H1 (cell line): ENCODE data around the gene TSTD2. TPM values are rescaled to one million over a fixed set of nuclear protein-coding genes. Genes with fewer than 3 reads are reported as not detected.

Experiments
- CTCF ChIA-PET: fragments of 300-600 bp; sonication (Branson Sonifier 250); formaldehyde crosslinking; loops from one replicate; lab custom pipeline; 2021; ENCODE audit not compliant: partially characterized antibody; lab: Charles Lee
- POLR2A ChIA-PET: fragments of 300-600 bp; sonication (Branson Sonifier 250); formaldehyde crosslinking; loops from one replicate; lab custom pipeline; 2021; ENCODE audit warnings: inconsistent platforms; ENCODE audit not compliant: partially characterized antibody; lab: Charles Lee
- DNase-seq, 2 experiments: peaks; one replicate each; pipeline versions ENCODE4 v3.0.0 to v3.0.0-alpha.2; 2010 to 2022; ENCODE audit warnings: low spot score in 2 of 2, low read depth in 1 of 2, mixed read lengths in 1 of 2
- FAIRE-seq: peaks from 2 replicates; lab custom pipeline; 2011; peaks lifted over from hg19 to GRCh38; lab: Jason Lieb, UNC
- H2AFZ ChIP-seq: 2 replicates; pipeline ENCODE4 v1.8.1; 2012; ENCODE audit warnings: low read length, inconsistent platforms
- H2AK5ac ChIP-seq: 2 replicates; pipeline ENCODE4 v1.6.1; 2013; ENCODE audit warnings: low read depth, low read length
- H2BK120ac ChIP-seq: replicated peaks from 2 replicates; pipeline ENCODE3; 2013; ENCODE audit warnings: low read depth, low read length, inconsistent platforms
- H2BK12ac ChIP-seq: 2 replicates; pipeline ENCODE4 v1.6.1; 2013; ENCODE audit warnings: low read depth, low read length
- H2BK15ac ChIP-seq: 2 replicates; pipeline ENCODE4 v1.6.1; 2013; ENCODE audit warnings: low read length
- H2BK20ac ChIP-seq: 2 replicates; pipeline ENCODE4 v1.6.1; 2013; ENCODE audit warnings: low read length
- H2BK5ac ChIP-seq: 2 replicates; pipeline ENCODE4 v1.6.1; 2013; ENCODE audit warnings: low read depth, low read length
- H3K14ac ChIP-seq: 2 replicates; pipeline ENCODE4 v1.6.1; 2013; ENCODE audit warnings: inconsistent platforms; ENCODE audit not compliant: insufficient read length
- H3K18ac ChIP-seq: 2 replicates; pipeline ENCODE4 v1.6.1; 2013; ENCODE audit warnings: low read length; ENCODE audit errors: extremely low read depth
- H3K23ac ChIP-seq: 2 replicates; pipeline ENCODE4 v1.6.1; 2013; ENCODE audit warnings: inconsistent platforms; ENCODE audit not compliant: insufficient read length
- H3K23me2 ChIP-seq: 2 replicates; pipeline ENCODE4 v1.6.1; 2013; ENCODE audit warnings: low read depth, low read length
- H3K27ac ChIP-seq: 2 replicates; pipeline ENCODE4 v1.6.1; 2011; ENCODE audit warnings: low read depth, low read length, inconsistent platforms
- H3K27me3 ChIP-seq, 4 experiments: replicated peaks in 1 of 4; 1 replicate in 1 of 4; 2 replicates in 3 of 4; pipeline versions ENCODE4 v1.6.1 to v1.8.1; 2011 to 2013; ENCODE audit warnings: low read length in 3 of 4, mild to moderate bottlenecking in 3 of 4, inconsistent platforms in 2 of 4, mixed read lengths in 2 of 4, moderate library complexity in 1 of 4; ENCODE audit not compliant: control insufficient read depth in 3 of 4, insufficient read depth in 3 of 4; ENCODE audit errors: extremely low read depth in 1 of 4
- H3K36me3 ChIP-seq, 4 experiments: 2 replicates each; pipeline versions ENCODE4 v1.6.1 to v1.8.1; 2011 to 2013; ENCODE audit warnings: mild to moderate bottlenecking in 4 of 4, low read length in 3 of 4, moderate library complexity in 2 of 4, control low read depth in 1 of 4, inconsistent platforms in 1 of 4; ENCODE audit not compliant: insufficient read depth in 4 of 4, control insufficient read depth in 2 of 4
- H3K4ac ChIP-seq: replicated peaks from 2 replicates; pipeline ENCODE3; 2013; ENCODE audit warnings: low read length, low read depth, mixed read lengths, inconsistent platforms; ENCODE audit not compliant: insufficient read length
- H3K4me1 ChIP-seq, 4 experiments: replicated peaks in 1 of 4; 1 replicate in 1 of 4; 2 replicates in 3 of 4; pipeline versions ENCODE4 v1.6.1 to v1.8.1; 2011 to 2013; ENCODE audit warnings: low read length in 3 of 4, inconsistent platforms in 2 of 4, mixed read lengths in 1 of 4; ENCODE audit not compliant: insufficient read depth in 4 of 4, control insufficient read depth in 3 of 4
- H3K4me2 ChIP-seq, 2 experiments: 2 replicates each; pipeline versions ENCODE4 v1.6.1 to v1.8.1; 2011 to 2013; ENCODE audit warnings: low read depth in 2 of 2, low read length in 2 of 2, control low read depth in 1 of 2, inconsistent platforms in 1 of 2, mild to moderate bottlenecking in 1 of 2; ENCODE audit not compliant: insufficient read depth in 1 of 2
- H3K4me3 ChIP-seq, 4 experiments: fragments of 200-600, 300-600 bp in 1 of 4; sonication (generic), shearing (Covaris generic), sonication (Bioruptor Twin) in 1 of 4; 2 replicates each; pipeline versions ENCODE4 v1.5.1 to v1.8.1; 2011 to 2016; ENCODE audit warnings: low read length in 4 of 4, low read depth in 3 of 4, control low read depth in 2 of 4, inconsistent platforms in 2 of 4, mild to moderate bottlenecking in 2 of 4, mixed read lengths in 1 of 4, moderate library complexity in 1 of 4; ENCODE audit not compliant: insufficient read depth in 2 of 4; ENCODE audit errors: extremely low read depth in 1 of 4
- H3K56ac ChIP-seq: replicated peaks from 2 replicates; pipeline ENCODE3; 2013; ENCODE audit warnings: low read depth, mild to moderate bottlenecking, mixed read lengths, low read length, inconsistent platforms; ENCODE audit not compliant: insufficient read length
- H3K79me1 ChIP-seq: 2 replicates; pipeline ENCODE4 v1.6.1; 2013; ENCODE audit warnings: low read depth, low read length, control low read depth
- H3K79me2 ChIP-seq, 2 experiments: 2 replicates each; pipeline versions ENCODE4 v1.6.1 to v1.8.1; 2012 to 2013; ENCODE audit warnings: low read length in 2 of 2, mild to moderate bottlenecking in 2 of 2, inconsistent platforms in 1 of 2; ENCODE audit not compliant: insufficient read depth in 2 of 2, control insufficient read depth in 1 of 2
- H3K9ac ChIP-seq, 4 experiments: replicated peaks in 1 of 4; 1 replicate in 1 of 4; 2 replicates in 3 of 4; pipeline versions ENCODE4 v1.6.1 to v1.8.1; 2011 to 2013; ENCODE audit warnings: low read depth in 3 of 4, low read length in 3 of 4, control low read depth in 2 of 4, mild to moderate bottlenecking in 2 of 4, moderate library complexity in 2 of 4, inconsistent platforms in 1 of 4; ENCODE audit errors: extremely low read depth in 1 of 4
- H3K9me3 ChIP-seq, 2 experiments: 2 replicates each; pipeline versions ENCODE4 v1.6.1 to v1.8.1; 2012 to 2013; ENCODE audit warnings: mild to moderate bottlenecking in 2 of 2, moderate library complexity in 2 of 2, control low read depth in 1 of 2, inconsistent platforms in 1 of 2, low read depth in 1 of 2, low read length in 1 of 2, mixed read lengths in 1 of 2; ENCODE audit not compliant: insufficient read depth in 2 of 2
- H4K20me1 ChIP-seq, 2 experiments: replicated peaks in 1 of 2; 2 replicates each; pipeline versions ENCODE3 to v1.8.1; 2011 to 2013; ENCODE audit warnings: inconsistent platforms in 2 of 2, low read length in 2 of 2, mild to moderate bottlenecking in 1 of 2; ENCODE audit not compliant: insufficient read depth in 2 of 2, control insufficient read depth in 1 of 2
- H4K5ac ChIP-seq: 2 replicates; pipeline ENCODE4 v1.6.1; 2013; ENCODE audit warnings: low read length, low read depth, mixed read lengths, inconsistent platforms; ENCODE audit not compliant: insufficient read length
- H4K8ac ChIP-seq: 2 replicates; pipeline ENCODE4 v1.8.0; 2013; ENCODE audit warnings: mild to moderate bottlenecking, moderate library complexity, low read length, inconsistent platforms; ENCODE audit not compliant: insufficient read depth; ENCODE audit errors: extremely low read depth
- H4K91ac ChIP-seq: replicated peaks from 2 replicates; pipeline ENCODE3; 2013; ENCODE audit warnings: low read length, mixed read lengths, inconsistent platforms; ENCODE audit not compliant: insufficient read length
- ASH2L ChIP-seq: fragments of 200-600, 300-600 bp; sonication (generic); IDR thresholded peaks from one replicate; pipeline ENCODE4 v1.7.1; 2017; ENCODE audit warnings: low read length
- BRCA1 ChIP-seq: IDR thresholded peaks from 2 replicates; pipeline ENCODE4 v1.6.1; 2012; ENCODE audit warnings: low read depth, low read length, improper control_type of control experiment
- CHD1 ChIP-seq: IDR thresholded peaks from 2 replicates; pipeline ENCODE4 v1.6.1; 2012; ENCODE audit warnings: low read depth, low read length, improper control_type of control experiment
- CTBP2 ChIP-seq: IDR thresholded peaks from 2 replicates; pipeline ENCODE4 v1.7.0; 2011; ENCODE audit warnings: borderline replicate concordance, mild to moderate bottlenecking, moderate library complexity, mixed read lengths, low read length; ENCODE audit not compliant: insufficient read depth, insufficient read length
- EGR1 ChIP-seq: IDR thresholded peaks from 2 replicates; pipeline ENCODE4 v1.6.1; 2011; ENCODE audit warnings: low read depth, low read length, borderline replicate concordance
- GABPA ChIP-seq: IDR thresholded peaks from 2 replicates; pipeline ENCODE4 v1.6.1; 2011; ENCODE audit warnings: mild to moderate bottlenecking, low read length, moderate library complexity, borderline replicate concordance; ENCODE audit not compliant: insufficient read depth
- GTF2F1 ChIP-seq: IDR thresholded peaks from 2 replicates; pipeline ENCODE4 v1.6.1; 2012; ENCODE audit warnings: low read depth, low read length, improper control_type of control experiment, borderline replicate concordance
- KDM4A ChIP-seq: IDR thresholded peaks from one replicate; pipeline ENCODE4 v1.7.1; 2012; ENCODE audit warnings: low read depth, mild to moderate bottlenecking, moderate library complexity, low read length, inconsistent platforms; ENCODE audit not compliant: severe bottlenecking
- MAFK ChIP-seq: IDR thresholded peaks from 2 replicates; pipeline ENCODE4 v1.6.1; 2012; ENCODE audit warnings: low read depth, mild to moderate bottlenecking, improper control_type of control experiment, low read length
- POLR2AphosphoS5 ChIP-seq: IDR thresholded peaks from 2 replicates; pipeline ENCODE4 v1.6.1; 2011; ENCODE audit warnings: low read depth, low read length
- POU5F1 ChIP-seq: IDR thresholded peaks from 2 replicates; pipeline ENCODE4 v1.6.1; 2011; ENCODE audit warnings: low read depth, mild to moderate bottlenecking, low read length, moderate library complexity
- SIRT6 ChIP-seq: IDR thresholded peaks from one replicate; pipeline ENCODE4 v1.7.1; 2012; ENCODE audit warnings: low read length, inconsistent platforms
- SUZ12 ChIP-seq: fragments of 200-600 bp; sonication (generic); IDR thresholded peaks from 2 replicates; pipeline ENCODE4 v1.6.1; 2012; ENCODE audit warnings: mild to moderate bottlenecking, inconsistent platforms, low read length, moderate library complexity, mixed read lengths
- WGBS, 2 experiments: shearing (Covaris generic) in 1 of 2; methylation state at CpG; one replicate each; pipeline versions ENCODE4 v1.1.6 to v1.1.7; 2013 to 2015; ENCODE audit warnings: low lambda C conversion rate in 2 of 2, mixed read lengths in 2 of 2, inconsistent platforms in 1 of 2, low coverage in 1 of 2, missing lambda C conversion rate in 1 of 2; ENCODE audit not compliant: insufficient replicate concordance in 2 of 2, insufficient coverage in 1 of 2, insufficient read length in 1 of 2; ENCODE audit errors: extremely low coverage in 1 of 2, missing lambda C conversion rate in 1 of 2; 5-methylcytosine and 5-hydroxymethylcytosine counted together
- polyA plus RNA-seq, 7 experiments: library from polyadenylated mRNA; depleted of rRNA in 3 of 7; stranded (reverse) in 5 of 7; unstranded in 2 of 7; fragments of >200 nt in 5 of 7; fragments of 200-250 nt in 2 of 7; gene quantifications; 1 replicate in 5 of 7; 2 replicates in 1 of 7; 4 replicates in 1 of 7; pipeline versions ENCODE4 v1.2.1 to v1.2.3, GENCODE V29; 2011 to 2013; ENCODE audit warnings: missing spikeins in 2 of 7, mixed read lengths in 2 of 7
- total RNA-seq: library from RNA; stranded (reverse); fragmentation: NEBNext Ultra II Directional; extraction: Animal tissue kit (Norgen Biotek cat#: 25700); gene quantifications from 2 replicates; pipeline ENCODE4 v1.2.1, GENCODE V29; 2021
- TF ChIP-seq, protein P1 (sequence below): IDR thresholded peaks from 2 replicates; pipeline ENCODE4 v1.6.1; 2011; ENCODE audit warnings: low read depth, mild to moderate bottlenecking, low read length; ENCODE audit not compliant: insufficient read depth

TSTD2 gene
- total and polyA plus RNA-seq, 2 of the 8 experiments (the other 6 are each of a cell fraction or from before 2014, with no cell fraction given): 16.1 to 17.5 TPM

DNA sequence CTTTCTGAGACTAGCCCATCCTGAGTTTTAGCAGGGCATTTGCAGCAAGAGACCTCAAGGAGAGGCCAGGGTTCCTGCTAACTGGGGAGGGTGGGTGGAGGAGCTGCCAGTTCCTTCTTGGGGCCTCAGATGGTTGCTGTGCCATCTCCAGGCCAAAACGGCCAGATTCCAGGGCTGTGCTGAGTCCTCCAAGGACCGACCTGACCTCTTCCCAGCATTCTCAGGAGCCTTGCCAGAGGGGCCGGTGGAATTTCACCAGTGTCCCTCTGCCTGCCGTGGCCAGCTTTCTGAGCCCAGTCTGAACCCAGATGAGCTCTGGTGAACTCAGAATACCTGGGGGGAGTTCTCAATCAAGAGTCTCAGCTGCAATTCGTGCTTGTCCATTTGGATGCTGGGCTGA lies 54.3 kb downstream of the TSTD2 start:
- no peaks in the 10 kb centered on the region for H3K4me1 ChIP-seq
- TF ChIP-seq ASH2L: no peak
- TF ChIP-seq CTBP2: no peak
- TF ChIP-seq POU5F1: no peak
- no peak for TF ChIP-seq SUZ12
- TF ChIP-seq GABPA: no peak
- TF ChIP-seq, protein P1, sequence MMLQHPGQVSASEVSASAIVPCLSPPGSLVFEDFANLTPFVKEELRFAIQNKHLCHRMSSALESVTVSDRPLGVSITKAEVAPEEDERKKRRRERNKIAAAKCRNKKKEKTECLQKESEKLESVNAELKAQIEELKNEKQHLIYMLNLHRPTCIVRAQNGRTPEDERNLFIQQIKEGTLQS: no peak
- TF ChIP-seq SIRT6: no peak
- TF ChIP-seq EGR1: no peak
- no peak for TF ChIP-seq KDM4A
- no peak for TF ChIP-seq CHD1
- no peak for TF ChIP-seq GTF2F1
- no peak for TF ChIP-seq MAFK
- TF ChIP-seq BRCA1: no peak
- TF ChIP-seq POLR2AphosphoS5: no peak

More for the DNA sequence above, 54.3 kb downstream of the TSTD2 start:
- no peaks in the 10 kb centered on the region for H3K36me3 ChIP-seq
- no peak overlapping the region for H2BK20ac ChIP-seq
- no peaks in the 10 kb centered on the region for H3K27me3 ChIP-seq
- H3K4ac ChIP-seq: no peak overlapping the region
- H2AK5ac ChIP-seq: no peak overlapping the region
- H2BK120ac ChIP-seq: no peak overlapping the region
- no peak overlapping the region for H2BK5ac ChIP-seq
- H3K9ac ChIP-seq: no peak overlapping the region
- no peak overlapping the region for H4K8ac ChIP-seq
- no peak overlapping the region for H2AFZ ChIP-seq
- H3K9me3 ChIP-seq: no peaks in the 10 kb centered on the region; a peak in 1 of 4 replicates
- H4K91ac ChIP-seq: no peak overlapping the region
- no peak overlapping the region for H3K14ac ChIP-seq
- no peaks in the 10 kb centered on the region for H3K79me1 ChIP-seq
- H3K56ac ChIP-seq: no peak overlapping the region
- H3K4me2 ChIP-seq: no peak overlapping the region
- DNase-seq (no peak), FAIRE-seq (no peak)
- H3K18ac ChIP-seq: no peak overlapping the region
- ChIA-PET CTCF (interaction anchor here (2.3 to 3.5 kb wide), 2 partner anchors 20 to 110 kb away, joined by 9 to 21 read pairs; no protein-coding TSS in a partner anchor), POLR2A (interaction anchor here (1.0 kb wide), 1 partner anchor 19 kb away, joined by 3 read pairs; no protein-coding TSS in a partner anchor)
- H2BK12ac ChIP-seq: no peak overlapping the region
- no peaks in the 10 kb centered on the region for H3K23me2 ChIP-seq
- H3K4me3 ChIP-seq: no peak overlapping the region
- H4K20me1 ChIP-seq: no peaks in the 10 kb centered on the region
- no peak overlapping the region for H4K5ac ChIP-seq
- H3K79me2 ChIP-seq: no peaks in the 10 kb centered on the region
- no peak overlapping the region for H3K27ac ChIP-seq
- no peak overlapping the region for H2BK15ac ChIP-seq
- no peak overlapping the region for H3K23ac ChIP-seq
- WGBS, 2 experiments: 86% methylated on average over 5 of the region's 5 CpGs; no CpG with 5 or more reads in 1 of the 2 experiments
